AML-193 (cell line): ENCODE results near the gene OR8H3.
"Not testable (repeated sequence)": the region's sequence is repeated elsewhere in the genome, so short reads cannot be mapped to it uniquely, and the experiment has no call there.

ENCODE experiments used
- DNase-seq, 2 experiments: peaks; one replicate each; lab custom pipeline; 2025; lab: John Stamatoyannopoulos, UW

Gene OR8H3, protein sequence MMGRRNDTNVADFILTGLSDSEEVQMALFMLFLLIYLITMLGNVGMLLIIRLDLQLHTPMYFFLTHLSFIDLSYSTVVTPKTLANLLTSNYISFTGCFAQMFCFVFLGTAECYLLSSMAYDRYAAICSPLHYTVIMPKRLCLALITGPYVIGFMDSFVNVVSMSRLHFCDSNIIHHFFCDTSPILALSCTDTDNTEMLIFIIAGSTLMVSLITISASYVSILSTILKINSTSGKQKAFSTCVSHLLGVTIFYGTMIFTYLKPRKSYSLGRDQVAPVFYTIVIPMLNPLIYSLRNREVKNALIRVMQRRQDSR

DNA sequence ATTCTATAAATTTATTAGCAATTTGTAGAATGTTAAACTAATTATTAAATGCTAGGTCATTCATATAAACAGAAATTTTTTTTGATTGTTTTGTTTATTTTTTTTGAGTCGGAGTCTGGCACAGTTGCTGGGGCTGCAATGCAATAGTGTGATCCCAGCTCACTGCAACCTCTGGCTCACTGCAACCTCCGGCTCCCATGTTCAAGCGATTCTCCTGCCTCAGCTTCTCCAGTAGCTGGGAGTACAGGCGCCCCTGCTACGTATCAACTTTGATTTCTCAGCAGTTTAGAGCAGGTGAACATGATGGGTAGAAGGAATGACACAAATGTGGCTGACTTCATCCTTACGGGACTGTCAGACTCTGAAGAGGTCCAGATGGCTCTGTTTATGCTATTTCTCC, at the start of gene OR8H3:
Gene OR8H3, plus strand, starts transcription at position 301 of the 400 bp plus-strand sequence. Its CDS starts 0 bp downstream, at position 301.
- no peak for DNase-seq

DNA sequence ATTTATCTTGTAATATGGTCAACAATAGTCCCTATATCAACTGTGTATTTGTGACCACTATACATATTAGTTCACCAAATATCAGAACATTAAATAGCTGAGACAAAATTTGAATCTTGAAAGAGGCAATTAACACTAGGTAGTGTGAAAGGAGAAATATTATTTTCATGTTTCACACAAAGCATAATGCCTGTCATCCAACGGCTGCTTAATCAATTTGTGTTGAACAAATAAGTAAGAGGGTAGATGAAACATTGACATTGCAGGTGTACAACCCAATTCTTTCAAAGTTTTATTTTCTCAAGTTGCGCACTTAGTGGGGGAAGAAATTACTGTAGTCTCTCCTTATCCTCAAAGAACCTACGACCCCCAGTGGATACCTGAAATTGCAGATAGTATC, 32.5 kb upstream of the OR8H3 start:
- DNase-seq, result no peak

DNA sequence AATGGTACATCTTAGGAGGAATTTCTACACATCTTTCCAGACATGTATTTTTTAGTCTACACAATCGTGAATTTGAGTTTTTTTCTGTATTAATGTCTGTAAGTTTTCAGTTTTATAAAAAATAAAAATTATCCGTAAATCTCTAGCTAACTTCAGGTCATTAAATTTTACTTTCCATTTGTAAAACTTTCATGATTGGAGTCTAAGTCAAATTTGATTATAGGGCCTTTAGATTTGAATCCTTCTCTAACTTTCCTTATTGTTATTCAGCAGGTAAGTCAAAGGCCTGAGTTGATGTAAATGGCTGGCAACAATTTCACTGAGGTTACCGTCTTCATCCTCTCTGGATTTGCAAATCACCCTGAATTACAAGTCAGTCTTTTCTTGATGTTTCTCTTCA, 29.2 kb upstream of the OR8H3 start, which contains the start of gene OR8I2:
Gene OR8I2, plus strand, starts transcription at position 301 of the 400 bp plus-strand sequence. Its CDS starts 0 bp downstream, at position 301.
- no peak for DNase-seq

DNA sequence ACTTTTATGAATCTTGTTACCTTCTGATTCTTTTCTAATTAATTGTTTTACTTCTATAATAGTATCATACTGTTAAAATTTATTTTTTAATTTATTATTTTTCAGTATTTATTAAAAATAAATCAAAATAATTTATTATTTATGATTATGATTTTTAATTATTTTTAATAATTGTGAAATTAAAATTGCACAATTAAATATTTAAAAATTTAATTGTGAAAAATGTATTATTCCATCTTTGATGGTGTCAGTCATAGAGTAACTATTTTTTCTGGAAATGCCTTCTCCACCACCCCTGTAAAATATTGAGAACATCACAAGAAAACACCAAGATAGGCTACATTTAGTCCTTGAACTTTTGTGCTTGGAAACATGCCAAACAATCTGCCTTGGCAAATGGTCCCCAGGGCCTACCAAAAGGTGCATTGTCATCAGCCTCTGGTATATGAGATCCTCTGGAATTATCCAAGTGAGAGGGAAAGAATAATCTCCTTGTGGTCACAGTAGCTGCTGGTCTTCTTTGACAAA, 18.9 kb upstream of the OR8H3 start, which contains the start of gene OR8H2:
Gene OR8H2, plus strand, starts transcription at position 478 of the 528 bp plus-strand sequence. CDS start 1,356 bp downstream, outside the sequence.
- no peak for DNase-seq

GRCh38 chr11:56140151-56140661, 18.0 kb downstream of the OR8H3 start, which contains the start of gene OR8J3:
Gene OR8J3, minus strand, starts transcription at chr11:56140201. Its CDS starts 2,483 bp downstream, at chr11:56137718.
- DNase-seq, result no peak

- not testable (repeated sequence) for DNase-seq
These were observed 21.5 kb downstream of the OR8H3 start for GRCh38 chr11:56143681-56144080.

- DNase-seq, result no peak
These were observed 29.2 kb downstream of the OR8H3 start for GRCh38 chr11:56151376-56151775.

DNA sequence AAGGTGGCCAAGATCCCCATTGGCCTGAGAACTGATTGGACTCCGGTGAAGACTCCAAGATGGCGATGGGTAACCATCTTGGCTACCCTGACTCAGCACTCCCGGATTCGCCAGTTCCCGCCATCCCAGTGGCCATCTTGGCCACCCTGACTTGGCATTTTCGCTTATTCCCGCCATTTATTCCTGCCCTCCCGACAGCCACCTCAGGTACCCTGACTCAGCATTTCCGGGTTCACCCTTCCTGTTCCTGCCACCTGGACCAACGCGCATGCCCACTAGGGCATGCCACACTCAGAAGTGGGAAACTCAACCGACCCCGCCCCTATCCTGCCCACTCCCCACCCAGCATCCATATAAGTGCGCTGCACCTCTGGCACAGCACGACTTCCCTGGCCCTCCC, 30.2 kb downstream of the OR8H3 start:
- DNase-seq, result no peak

- DNase-seq, result no peak
These were observed 38.0 kb downstream of the OR8H3 start, which contains the start of gene OR8K5 for GRCh38 chr11:56160217-56160616. Gene OR8K5, minus strand, starts transcription at chr11:56160317. Its CDS starts 0 bp downstream, at chr11:56160317.

GRCh38 chr11:56163804-56164203, 41.6 kb downstream of the OR8H3 start:
- DNase-seq, result no peak

GRCh38 chr11:56172256-56172830, 50.2 kb downstream of the OR8H3 start:
- DNase-seq, result no peak
